GM19328 (cell line): ENCODE results near the gene ZNF440.
"Not testable (repeated sequence)": the region's sequence is repeated elsewhere in the genome, so short reads cannot be mapped to it uniquely, and the experiment has no call there.

Experiments
- ATAC-seq: cut with Tn5 transposase; IDR thresholded peaks from one replicate; pipeline ENCODE4 v1.9.1; 2021; ENCODE audit warnings: mild to moderate bottlenecking, moderate library complexity; ENCODE audit not compliant: unreplicated experiment

ZNF440 gene

DNA sequence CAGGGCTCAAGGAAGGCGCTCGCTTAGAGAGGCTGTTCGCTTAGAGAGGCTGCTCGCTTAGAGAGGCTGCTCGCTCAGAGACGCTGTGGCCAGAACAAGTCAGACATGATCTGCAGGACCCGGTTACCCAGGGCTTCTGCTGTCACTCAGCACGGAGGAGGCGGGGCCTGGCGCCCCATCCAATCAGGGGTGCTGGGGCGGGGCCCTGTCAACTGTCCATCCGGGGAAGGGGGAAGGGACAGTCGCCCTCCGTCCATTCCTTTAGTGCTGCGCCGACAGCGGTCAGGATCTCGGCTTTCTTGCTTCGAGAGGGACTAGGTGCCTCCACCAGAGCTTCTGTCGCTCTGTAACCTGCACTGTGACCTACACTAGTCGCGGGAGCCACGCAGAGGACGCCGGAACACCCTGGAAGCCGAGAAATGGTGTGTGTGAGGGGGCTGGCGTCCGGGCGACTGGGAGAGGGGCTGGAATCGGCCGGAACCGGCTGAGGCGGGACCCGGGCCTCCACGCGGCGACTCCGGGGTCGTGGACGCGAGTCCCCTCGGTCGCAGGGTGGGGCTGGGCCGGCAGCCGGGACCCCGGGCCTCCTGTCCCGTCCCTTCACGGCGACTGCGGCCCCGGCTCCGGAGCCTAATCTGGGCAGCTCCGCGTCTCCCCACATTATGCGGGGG lies at the start of gene ZNF440:
Gene ZNF440 (plus strand): TSS at position 245 of the 671 bp plus-strand sequence. CDS start 175 bp downstream, at position 420.
- peak; percentile 98 for ATAC-seq

GRCh38 chr19:11766597-11767591 lies 47.2 kb upstream of the ZNF440 start, which contains the start of gene ZNF441:
Gene ZNF441, plus strand, starts transcription at chr19:11767000. Its CDS starts 194 bp downstream, at chr19:11767194.
- peak; percentile 91 for ATAC-seq

DNA sequence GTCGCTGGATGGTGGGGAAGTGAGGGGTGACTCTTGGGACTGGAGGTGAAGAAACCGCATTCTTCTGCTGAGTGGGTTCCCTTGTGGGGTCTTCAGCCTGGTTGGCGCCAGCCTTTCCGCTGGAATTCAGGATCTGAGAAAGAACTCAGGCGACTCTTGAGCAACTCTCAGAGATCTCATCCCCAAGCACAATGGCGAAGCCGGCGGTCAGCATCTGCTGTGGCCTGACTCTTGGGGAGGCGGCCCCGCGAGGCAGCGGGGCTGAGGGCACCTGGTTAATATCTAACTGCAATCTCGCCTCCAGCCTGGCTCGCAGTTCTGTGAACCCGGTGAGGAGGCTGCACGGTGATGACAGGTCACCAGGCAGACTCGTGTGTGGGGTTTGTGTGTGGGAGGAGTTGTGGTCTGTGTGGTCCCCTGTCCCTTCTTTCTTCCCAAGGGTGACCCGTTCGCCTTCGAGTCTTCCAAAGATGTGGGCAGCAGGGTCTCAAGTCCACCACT lies 46.4 kb upstream of the ZNF440 start:
- peak; percentile 5 for ATAC-seq

DNA sequence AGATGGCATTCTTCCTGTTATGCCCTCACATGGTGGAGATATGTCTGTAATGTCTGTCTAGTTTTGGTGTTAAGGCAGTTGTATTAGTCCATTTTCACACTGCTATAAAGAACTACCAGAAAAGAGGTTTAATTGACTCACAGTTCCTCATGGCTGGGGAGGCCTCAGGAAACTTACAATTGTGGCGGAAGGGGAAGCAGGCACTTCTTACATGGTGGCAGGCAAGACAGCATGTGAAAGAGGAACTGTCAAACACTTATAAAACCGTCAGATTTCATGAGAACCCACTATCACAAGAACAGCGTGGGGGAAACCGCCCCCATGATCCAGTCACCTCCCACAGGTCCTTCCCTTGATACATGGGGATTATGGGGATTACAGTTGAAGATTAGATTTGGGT lies 44.1 kb upstream of the ZNF440 start:
- ATAC-seq = no peak

DNA sequence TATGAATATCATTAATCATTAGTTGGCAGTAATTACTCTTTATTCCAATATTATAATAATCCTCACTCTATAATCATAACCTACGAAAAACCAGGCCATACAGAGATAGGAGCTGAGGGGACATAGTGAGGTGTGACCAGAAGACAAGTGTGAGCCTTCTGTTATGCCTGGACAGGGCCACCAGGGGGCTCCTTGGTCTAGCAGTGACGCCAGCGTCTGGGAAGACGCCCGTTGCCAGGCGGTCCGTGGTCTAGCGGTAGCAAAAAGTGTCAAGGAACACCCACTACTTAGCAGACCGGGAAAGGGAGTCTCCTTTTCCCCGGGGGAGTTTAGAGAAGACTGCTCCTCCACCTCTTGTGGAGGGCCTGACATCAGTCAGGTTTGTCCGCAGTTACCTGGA lies 42.6 kb upstream of the ZNF440 start:
- not testable (repeated sequence) for ATAC-seq

- ATAC-seq = not testable (repeated sequence)
These were observed 37.4 kb upstream of the ZNF440 start for GRCh38 chr19:11776669-11777068.

GRCh38 chr19:11780431-11781020 lies 33.5 kb upstream of the ZNF440 start:
- ATAC-seq = no peak

- no peak for ATAC-seq
These were observed 32.6 kb upstream of the ZNF440 start for GRCh38 chr19:11781295-11782057.

DNA sequence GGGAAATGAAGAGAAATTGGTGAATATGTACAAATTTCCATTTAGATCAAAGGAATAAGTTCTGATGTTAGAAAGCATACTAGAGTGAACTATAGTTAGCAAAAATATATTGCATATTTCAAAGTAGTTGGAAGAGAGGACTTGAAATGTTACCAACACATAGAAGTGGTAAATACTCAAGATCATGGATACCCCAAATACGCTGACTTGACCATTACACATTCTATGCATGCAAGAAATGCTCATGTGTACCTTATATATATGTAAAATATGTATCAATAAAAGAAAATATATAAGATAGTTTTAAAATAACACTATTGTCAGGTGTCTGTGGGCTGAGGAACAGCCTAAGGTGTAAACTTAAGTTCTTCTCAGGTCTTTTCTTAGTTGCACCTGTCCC lies 30.3 kb upstream of the ZNF440 start:
- ATAC-seq = no peak

GRCh38 chr19:11784356-11784755 lies 29.7 kb upstream of the ZNF440 start:
- ATAC-seq = no peak

GRCh38 chr19:11787536-11787935 lies 26.5 kb upstream of the ZNF440 start:
- ATAC-seq = no peak

GRCh38 chr19:11792942-11793341 lies 21.1 kb upstream of the ZNF440 start:
- ATAC-seq = no peak

DNA sequence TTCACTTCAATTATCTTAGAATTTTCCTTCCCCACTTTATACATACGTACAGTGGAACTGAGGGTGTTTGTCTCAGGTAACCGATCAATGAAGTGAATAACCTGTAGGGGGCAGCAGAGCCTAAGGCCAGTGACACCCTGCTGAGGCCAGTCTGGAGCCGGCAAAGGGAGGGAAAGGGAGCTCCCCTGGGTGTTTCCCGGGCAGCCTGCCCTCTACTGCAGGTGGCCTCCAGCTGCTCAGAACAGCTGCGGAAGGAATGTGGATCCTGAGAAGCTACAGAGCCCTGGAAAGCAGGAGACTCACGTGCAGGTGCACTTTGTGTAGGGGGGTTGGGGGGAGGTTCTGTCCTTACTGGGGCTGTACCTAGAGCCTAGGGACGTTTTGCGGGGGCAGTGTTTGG lies 16.6 kb upstream of the ZNF440 start:
- ATAC-seq = no peak

DNA sequence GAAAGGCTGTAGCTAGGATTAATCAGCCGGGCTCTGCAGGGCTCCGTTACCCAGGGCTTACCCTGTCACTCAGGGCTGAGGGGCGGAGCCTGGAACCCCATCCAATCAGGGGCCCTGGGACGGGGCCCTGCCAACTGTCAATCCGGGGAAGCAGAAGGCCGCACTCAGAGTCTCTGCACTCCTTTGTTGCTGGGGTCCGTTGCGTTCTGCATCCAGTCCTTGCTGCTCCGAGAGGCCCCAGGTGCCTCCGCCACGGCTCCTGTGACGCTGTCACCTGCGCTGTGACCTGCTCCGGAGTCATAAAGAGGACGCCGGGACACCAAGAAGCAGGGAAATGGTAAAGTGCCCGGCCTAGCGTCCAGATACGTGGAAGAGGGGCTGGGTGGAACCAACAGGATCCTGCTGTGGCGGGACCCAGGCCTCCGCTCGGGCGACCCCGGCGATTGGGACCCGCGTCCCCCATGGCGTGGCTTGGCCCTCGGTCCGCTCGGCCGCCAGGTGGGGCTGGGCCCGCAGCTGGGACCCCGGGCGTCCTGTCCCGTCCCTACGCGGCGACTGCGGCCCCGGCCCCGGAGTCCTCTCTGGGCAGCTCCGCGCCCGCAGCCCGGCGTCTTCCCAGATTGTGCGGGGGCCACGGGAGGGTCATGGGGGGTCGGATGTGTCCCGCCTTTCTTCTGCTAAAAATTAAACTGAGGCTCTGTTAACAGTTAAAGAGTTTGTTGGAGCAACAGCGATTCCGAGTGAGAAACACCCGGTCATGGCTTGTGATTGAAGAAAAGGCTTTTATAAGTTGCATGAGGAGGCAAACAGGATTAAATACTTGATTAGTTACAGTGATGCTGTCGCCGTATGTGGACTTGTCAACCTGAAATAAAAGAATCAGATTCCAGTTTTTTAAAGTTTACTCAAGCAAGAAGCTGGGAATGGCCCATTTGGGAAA lies 15.4 kb upstream of the ZNF440 start, which contains the start of gene ZNF491:
Gene ZNF491 (plus strand): TSS at position 133 of the 940 bp plus-strand sequence. CDS start 7,431 bp downstream, outside the sequence.
- peak; percentile 91 for ATAC-seq

GRCh38 chr19:11806354-11807098 lies 7.5 kb upstream of the ZNF440 start:
- no peak for ATAC-seq

DNA sequence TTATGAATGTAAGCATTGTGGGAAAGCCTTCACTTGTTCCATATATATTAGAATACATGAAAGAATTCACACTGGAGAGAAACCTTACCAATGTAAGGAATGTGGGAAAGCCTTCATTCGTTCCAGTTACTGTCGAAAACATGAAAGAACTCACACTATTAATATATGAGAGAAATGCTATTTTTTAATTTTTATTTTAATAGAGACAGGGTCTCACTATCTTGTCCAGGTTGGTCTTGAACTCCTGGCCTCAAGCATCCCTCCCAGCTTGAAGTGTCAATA lies 7.0 kb upstream of the ZNF440 start:
- ATAC-seq = no peak

DNA sequence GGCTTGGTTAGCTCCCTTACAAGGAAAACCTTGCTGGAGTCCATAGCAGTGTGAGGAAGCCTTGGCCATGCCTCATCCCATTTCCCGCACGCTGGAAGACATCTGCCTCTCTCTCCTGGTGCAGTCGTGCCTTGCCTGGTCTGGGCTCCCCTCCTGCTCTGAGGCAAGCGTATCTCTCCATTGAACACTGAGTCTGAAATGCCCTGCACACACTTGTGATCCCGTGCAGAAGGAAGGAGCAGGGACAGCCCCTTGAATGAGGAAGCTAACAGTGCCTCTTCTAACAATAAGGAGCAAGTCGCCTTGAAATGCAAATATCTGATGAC lies 407 bp upstream of the ZNF440 start:
- ATAC-seq = peak; percentile 25

GRCh38 chr19:11814700-11815035 lies 595 bp downstream of the ZNF440 start:
- no peak for ATAC-seq
